ENCODE measurements around the gene HSP90B1. TPM values are rescaled to one million over a fixed set of nuclear protein-coding genes. Genes with fewer than 3 reads are reported as not detected.
A peak's percentile ranks its signal among the peaks of the same experiment; 100 is the strongest.

Gene HSP90B1
- total and polyA plus RNA-seq, 2 of the 13 experiments (the other 11 are each of a cell fraction or from before 2014, with no cell fraction given), result 800 to 954 TPM

DNA sequence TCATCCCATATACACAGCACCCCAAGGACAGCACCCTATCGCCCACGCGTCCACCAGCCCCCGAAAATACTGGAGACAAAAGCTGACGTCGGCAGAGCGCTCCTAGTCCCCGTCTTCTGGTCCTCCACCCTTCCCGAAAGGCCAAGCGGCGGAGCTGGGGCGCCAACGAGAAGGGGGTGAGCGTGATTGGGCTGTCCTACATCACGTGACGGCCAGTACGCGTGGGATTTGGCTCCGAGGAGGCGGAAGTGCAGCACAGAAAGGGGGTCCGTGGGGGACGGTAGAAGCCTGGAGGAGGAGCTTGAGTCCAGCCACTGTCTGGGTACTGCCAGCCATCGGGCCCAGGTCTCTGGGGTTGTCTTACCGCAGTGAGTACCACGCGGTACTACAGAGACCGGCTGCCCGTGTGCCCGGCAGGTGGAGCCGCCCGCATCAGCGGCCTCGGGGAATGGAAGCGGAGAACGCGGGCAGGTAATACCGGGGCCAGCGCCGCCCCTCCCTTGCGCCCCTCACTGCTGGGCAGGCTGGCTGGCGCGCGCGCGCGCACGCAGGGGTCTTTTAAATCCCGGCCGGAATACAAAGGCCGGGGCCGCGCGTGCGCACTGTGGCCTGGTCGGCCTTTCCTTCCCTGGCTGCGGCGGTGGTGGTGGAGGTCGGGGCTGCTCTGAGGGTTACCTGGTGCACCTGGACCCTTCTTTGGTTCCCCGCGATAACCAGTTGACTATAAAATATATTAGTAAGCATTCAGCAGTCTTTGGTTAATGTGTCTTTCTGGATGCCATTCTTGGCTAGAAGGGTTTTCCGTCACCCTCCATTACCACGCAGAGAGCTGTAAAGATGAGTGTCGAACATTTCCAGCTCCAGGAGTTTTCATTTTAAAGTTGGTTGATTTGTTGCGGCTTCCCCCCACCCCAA, 35.6 kb downstream of the HSP90B1 start, which contains the start of gene TDG (continued):
- TF ChIP-seq, protein P1, sequence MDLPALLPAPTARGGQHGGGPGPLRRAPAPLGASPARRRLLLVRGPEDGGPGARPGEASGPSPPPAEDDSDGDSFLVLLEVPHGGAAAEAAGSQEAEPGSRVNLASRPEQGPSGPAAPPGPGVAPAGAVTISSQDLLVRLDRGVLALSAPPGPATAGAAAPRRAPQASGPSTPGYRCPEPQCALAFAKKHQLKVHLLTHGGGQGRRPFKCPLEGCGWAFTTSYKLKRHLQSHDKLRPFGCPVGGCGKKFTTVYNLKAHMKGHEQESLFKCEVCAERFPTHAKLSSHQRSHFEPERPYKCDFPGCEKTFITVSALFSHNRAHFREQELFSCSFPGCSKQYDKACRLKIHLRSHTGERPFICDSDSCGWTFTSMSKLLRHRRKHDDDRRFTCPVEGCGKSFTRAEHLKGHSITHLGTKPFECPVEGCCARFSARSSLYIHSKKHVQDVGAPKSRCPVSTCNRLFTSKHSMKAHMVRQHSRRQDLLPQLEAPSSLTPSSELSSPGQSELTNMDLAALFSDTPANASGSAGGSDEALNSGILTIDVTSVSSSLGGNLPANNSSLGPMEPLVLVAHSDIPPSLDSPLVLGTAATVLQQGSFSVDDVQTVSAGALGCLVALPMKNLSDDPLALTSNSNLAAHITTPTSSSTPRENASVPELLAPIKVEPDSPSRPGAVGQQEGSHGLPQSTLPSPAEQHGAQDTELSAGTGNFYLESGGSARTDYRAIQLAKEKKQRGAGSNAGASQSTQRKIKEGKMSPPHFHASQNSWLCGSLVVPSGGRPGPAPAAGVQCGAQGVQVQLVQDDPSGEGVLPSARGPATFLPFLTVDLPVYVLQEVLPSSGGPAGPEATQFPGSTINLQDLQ (CRISPR knock-in tag; IDR thresholded peaks at IDR 0.05), result no peak
- peak; percentile 57 for TF ChIP-seq RAD21 (CRISPR knock-in tag; IDR thresholded peaks at IDR 0.05)
- TF ChIP-seq HHEX (CRISPR knock-in tag; IDR thresholded peaks at IDR 0.05), result no peak
- TF ChIP-seq POLR2AphosphoS5 (IDR thresholded peaks at IDR 0.05; ENCODE audit: low read depth, low read length), result peak; percentile 90
- TF ChIP-seq ZNF10 (CRISPR knock-in tag; IDR thresholded peaks at IDR 0.05; ENCODE audit: borderline replicate concordance, low read depth), result no peak
- peak; percentile 61 to 80 for TF ChIP-seq MAFK (conservative IDR thresholded peaks at IDR 0.05 in 1 of 2, IDR thresholded peaks at IDR 0.05 in 1 of 2; ENCODE audit: low read length in 2 of 2)
- TF ChIP-seq ZFP36 (IDR thresholded peaks at IDR 0.05; ENCODE audit: borderline replicate concordance, low read depth, low read length, partially characterized antibody), result no peak
- no peak for TF ChIP-seq ZSCAN22 (CRISPR knock-in tag; IDR thresholded peaks at IDR 0.05)
- TF ChIP-seq, protein P2, sequence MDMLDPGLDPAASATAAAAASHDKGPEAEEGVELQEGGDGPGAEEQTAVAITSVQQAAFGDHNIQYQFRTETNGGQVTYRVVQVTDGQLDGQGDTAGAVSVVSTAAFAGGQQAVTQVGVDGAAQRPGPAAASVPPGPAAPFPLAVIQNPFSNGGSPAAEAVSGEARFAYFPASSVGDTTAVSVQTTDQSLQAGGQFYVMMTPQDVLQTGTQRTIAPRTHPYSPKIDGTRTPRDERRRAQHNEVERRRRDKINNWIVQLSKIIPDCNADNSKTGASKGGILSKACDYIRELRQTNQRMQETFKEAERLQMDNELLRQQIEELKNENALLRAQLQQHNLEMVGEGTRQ (IDR thresholded peaks at IDR 0.05; ENCODE audit: low read depth, low read length), result peak; percentile 97
- TF ChIP-seq, protein P2 (CRISPR knock-in tag; IDR thresholded peaks at IDR 0.05; ENCODE audit: borderline replicate concordance), result peak; percentile 99
- 0 out of 2 replicates have a peak, but pooled peaks have one; percentile 22 for TF ChIP-seq ZZZ3 (CRISPR knock-in tag; IDR thresholded peaks at IDR 0.05; ENCODE audit: borderline replicate concordance)
- TF ChIP-seq ZNF674 (CRISPR knock-in tag; IDR thresholded peaks at IDR 0.05; ENCODE audit: low read depth), result no peak
- TF ChIP-seq KDM5A (IDR thresholded peaks at IDR 0.05; ENCODE audit: borderline replicate concordance, low read length), result peak; percentile 88
- TF ChIP-seq, protein P3, sequence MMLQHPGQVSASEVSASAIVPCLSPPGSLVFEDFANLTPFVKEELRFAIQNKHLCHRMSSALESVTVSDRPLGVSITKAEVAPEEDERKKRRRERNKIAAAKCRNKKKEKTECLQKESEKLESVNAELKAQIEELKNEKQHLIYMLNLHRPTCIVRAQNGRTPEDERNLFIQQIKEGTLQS (CRISPR knock-in tag; IDR thresholded peaks at IDR 0.05), result no peak
- no peak for TF ChIP-seq ZNF432 (CRISPR knock-in tag; IDR thresholded peaks at IDR 0.05; ENCODE audit: borderline replicate concordance)
- TF ChIP-seq MAZ (IDR thresholded peaks at IDR 0.05; ENCODE audit: borderline replicate concordance, low read depth, low read length), result peak; percentile 32; the same call in 1 of the 2 replicates
- peak; percentile 88 for TF ChIP-seq MAZ (CRISPR knock-in tag; IDR thresholded peaks at IDR 0.05; ENCODE audit: low read depth)
- peak; percentile 46; the same call in 1 of the 2 replicates for TF ChIP-seq ZMAT3 (CRISPR knock-in tag; conservative IDR thresholded peaks at IDR 0.05)
- TF ChIP-seq ZNF512B (CRISPR knock-in tag; IDR thresholded peaks at IDR 0.05; ENCODE audit: borderline replicate concordance), result peak; percentile 76; the same call in 1 of the 2 replicates
- peak; percentile 74 for TF ChIP-seq BRD4 (CRISPR knock-in tag; IDR thresholded peaks at IDR 0.05)
- peak; percentile 82 for TF ChIP-seq ZNF225 (CRISPR knock-in tag; IDR thresholded peaks at IDR 0.05)
